Hepatocyte (in vitro differentiated cells): ENCODE measurements around the gene SULT1C3.

ENCODE experiments used
- CTCF ChIP-seq: fragments of 200-600 bp; sonication (generic); IDR thresholded peaks from 2 replicates; pipeline ENCODE4 v1.5.1; 2016; ENCODE audit warnings: antibody characterized with exemption, mild to moderate bottlenecking; ENCODE audit not compliant: poor library complexity
- EZH2 ChIP-seq: fragments of 200-600 bp; sonication (generic); IDR thresholded peaks from 2 replicates; pipeline ENCODE4 v1.6.1; 2016; ENCODE audit warnings: antibody characterized with exemption, mild to moderate bottlenecking, borderline replicate concordance

GRCh38 chr2:108301558-108301957, 61.8 kb downstream of the SULT1C3 start:
- TF ChIP-seq CTCF (no peak), EZH2 (no peak)
